C4-2B (cell line): ENCODE data around the gene SMCO4.

Experiments
- CTCF ChIP-seq: fragments of 450-650 bp; conservative IDR thresholded peaks from 2 replicates; pipeline ENCODE4 v1.5.1; 2017; ENCODE audit warnings: mild to moderate bottlenecking
- ZFX ChIP-seq: fragments of 450-650 bp; IDR thresholded peaks from 2 replicates; pipeline ENCODE4 v1.6.1; 2017

GRCh38 chr11:93571612-93572011, 28.4 kb upstream of the SMCO4 start:
- TF ChIP-seq CTCF = no peak
- no peak for TF ChIP-seq ZFX
